GM19025 (cell line): ENCODE measurements around the gene UNC45A.
"Not testable (repeated sequence)": the region's sequence is repeated elsewhere in the genome, so short reads cannot be mapped to it uniquely, and the experiment has no call there.

ENCODE experiments used
- ATAC-seq: cut with Tn5 transposase; IDR thresholded peaks from one replicate; pipeline ENCODE4 v1.9.1; 2021; ENCODE audit warnings: mild to moderate bottlenecking, low read depth, moderate library complexity; ENCODE audit not compliant: unreplicated experiment

The UNC45A gene, protein sequence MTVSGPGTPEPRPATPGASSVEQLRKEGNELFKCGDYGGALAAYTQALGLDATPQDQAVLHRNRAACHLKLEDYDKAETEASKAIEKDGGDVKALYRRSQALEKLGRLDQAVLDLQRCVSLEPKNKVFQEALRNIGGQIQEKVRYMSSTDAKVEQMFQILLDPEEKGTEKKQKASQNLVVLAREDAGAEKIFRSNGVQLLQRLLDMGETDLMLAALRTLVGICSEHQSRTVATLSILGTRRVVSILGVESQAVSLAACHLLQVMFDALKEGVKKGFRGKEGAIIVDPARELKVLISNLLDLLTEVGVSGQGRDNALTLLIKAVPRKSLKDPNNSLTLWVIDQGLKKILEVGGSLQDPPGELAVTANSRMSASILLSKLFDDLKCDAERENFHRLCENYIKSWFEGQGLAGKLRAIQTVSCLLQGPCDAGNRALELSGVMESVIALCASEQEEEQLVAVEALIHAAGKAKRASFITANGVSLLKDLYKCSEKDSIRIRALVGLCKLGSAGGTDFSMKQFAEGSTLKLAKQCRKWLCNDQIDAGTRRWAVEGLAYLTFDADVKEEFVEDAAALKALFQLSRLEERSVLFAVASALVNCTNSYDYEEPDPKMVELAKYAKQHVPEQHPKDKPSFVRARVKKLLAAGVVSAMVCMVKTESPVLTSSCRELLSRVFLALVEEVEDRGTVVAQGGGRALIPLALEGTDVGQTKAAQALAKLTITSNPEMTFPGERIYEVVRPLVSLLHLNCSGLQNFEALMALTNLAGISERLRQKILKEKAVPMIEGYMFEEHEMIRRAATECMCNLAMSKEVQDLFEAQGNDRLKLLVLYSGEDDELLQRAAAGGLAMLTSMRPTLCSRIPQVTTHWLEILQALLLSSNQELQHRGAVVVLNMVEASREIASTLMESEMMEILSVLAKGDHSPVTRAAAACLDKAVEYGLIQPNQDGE

DNA sequence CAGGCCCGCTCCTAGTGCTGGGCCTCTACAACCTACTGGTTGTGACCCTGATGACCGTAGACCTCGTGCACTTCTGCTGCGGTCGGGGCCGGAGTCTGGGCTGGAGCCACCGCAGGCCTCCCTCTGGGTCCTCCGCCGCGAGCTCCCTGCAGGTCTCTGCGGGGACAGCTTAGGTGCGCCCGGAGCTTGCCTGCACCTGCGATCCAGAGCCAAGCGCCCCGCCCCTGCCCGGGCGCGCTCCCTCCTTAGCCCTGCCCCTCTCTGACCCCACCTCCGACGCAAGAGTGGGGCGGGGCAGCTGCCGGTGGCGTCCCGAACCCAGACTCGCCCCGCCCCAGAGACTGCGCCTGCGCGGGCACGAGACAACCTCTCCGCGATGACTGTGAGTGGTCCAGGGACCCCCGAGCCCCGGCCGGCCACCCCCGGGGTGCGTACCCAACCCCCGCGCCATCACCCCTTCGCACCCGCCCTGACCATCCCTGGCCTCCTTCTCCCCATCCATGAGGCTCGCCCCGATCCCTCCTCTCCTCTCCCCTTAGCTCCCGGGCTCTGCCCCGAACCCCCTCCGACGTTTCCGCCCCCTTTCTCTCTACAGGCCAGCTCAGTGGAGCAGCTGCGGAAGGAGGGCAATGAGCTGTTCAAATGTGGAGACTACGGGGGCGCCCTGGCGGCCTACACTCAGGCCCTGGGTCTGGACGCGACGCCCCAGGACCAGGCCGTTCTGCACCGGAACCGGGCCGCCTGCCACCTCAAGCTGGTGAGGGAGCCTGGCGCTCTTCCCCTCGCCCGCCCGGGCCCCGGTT, at the start of gene UNC45A:
UNC45A (plus strand) TSS at position 337 of the 803 bp plus-strand sequence; CDS start at position 377, 40 bp downstream.
- peak; percentile 69 for ATAC-seq

- no peak for ATAC-seq
Observed at GRCh38 chr15:90885432-90886290, 49.4 kb upstream of the UNC45A start.

DNA sequence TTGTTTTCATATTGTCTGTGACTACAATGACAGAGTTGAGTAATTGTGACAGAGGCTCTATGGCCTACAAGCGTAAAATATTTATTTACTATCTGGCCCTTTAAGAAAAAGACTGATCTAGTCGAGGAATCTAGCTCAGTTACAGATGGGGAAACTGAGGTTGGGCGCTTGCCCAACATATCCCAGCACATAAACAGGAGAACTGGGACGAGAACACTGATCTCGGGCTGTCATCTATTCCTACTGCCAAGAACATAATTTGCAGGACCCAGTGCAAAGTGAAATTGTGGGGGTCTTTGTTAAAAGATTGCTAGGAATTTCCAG, 48.8 kb upstream of the UNC45A start:
- no peak for ATAC-seq

DNA sequence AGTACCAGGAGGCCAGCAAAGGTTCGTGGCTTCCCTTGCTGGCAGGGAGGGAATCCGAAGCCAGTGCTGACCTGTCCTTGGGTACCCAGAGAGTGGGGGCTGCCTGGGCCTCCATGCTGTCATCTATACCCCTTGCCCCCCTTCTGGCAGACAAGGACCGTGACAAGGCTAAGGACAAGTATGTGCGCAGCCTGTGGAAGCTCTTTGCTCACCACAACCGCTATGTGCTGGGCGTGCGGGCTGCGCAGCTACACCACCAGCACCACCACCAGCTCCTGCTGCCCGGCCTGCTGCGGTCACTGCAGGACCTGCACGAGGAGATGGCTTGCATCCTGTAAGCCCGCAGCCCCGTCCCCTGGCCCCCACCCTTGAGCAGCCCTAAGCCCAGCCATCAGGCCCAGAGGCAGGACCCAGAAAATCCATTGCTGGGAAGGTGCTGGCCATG, 48.0 kb upstream of the UNC45A start:
- ATAC-seq = no peak

- ATAC-seq = no peak
Observed at GRCh38 chr15:90889313-90889730, 45.8 kb upstream of the UNC45A start.

DNA sequence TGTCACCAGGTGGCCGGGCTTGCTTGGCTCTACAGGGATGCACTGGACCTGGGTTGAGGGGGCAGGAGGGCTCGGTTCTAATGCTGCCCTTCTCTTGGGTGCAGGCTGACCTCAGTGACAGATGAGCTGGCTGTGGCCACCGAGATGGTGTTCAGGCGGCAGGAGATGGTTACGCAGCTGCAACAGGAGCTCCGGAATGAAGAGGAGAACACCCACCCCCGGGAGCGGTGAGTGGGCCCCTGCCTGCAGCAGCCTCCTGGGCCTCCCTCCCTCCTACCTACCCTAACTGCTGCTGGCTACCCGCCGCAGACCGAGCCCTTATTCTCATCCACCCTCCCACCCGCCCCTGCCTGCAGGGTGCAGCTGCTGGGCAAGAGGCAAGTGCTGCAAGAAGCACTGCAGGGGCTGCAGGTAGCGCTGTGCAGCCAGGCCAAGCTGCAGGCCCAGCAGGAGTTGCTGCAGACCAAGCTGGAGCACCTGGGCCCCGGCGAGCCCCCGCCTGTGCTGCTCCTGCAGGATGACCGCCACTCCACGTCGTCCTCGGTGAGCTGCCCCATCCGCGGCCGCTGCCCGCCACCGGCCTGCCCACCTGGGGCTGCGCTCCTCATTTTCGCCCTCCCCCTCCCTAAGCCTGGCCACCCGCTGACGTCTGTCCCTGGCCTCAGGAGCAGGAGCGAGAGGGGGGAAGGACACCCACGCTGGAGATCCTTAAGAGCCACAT, 45.2 kb upstream of the UNC45A start:
- ATAC-seq = no peak

GRCh38 chr15:90890839-90891238, 44.2 kb upstream of the UNC45A start:
- no peak for ATAC-seq

- ATAC-seq = no peak
Observed at GRCh38 chr15:90891346-90891949, 43.6 kb upstream of the UNC45A start.

- no peak for ATAC-seq
Observed at GRCh38 chr15:90892023-90892422, 43.1 kb upstream of the UNC45A start.

- no peak for ATAC-seq
Observed at GRCh38 chr15:90892498-90893174, 42.4 kb upstream of the UNC45A start.

DNA sequence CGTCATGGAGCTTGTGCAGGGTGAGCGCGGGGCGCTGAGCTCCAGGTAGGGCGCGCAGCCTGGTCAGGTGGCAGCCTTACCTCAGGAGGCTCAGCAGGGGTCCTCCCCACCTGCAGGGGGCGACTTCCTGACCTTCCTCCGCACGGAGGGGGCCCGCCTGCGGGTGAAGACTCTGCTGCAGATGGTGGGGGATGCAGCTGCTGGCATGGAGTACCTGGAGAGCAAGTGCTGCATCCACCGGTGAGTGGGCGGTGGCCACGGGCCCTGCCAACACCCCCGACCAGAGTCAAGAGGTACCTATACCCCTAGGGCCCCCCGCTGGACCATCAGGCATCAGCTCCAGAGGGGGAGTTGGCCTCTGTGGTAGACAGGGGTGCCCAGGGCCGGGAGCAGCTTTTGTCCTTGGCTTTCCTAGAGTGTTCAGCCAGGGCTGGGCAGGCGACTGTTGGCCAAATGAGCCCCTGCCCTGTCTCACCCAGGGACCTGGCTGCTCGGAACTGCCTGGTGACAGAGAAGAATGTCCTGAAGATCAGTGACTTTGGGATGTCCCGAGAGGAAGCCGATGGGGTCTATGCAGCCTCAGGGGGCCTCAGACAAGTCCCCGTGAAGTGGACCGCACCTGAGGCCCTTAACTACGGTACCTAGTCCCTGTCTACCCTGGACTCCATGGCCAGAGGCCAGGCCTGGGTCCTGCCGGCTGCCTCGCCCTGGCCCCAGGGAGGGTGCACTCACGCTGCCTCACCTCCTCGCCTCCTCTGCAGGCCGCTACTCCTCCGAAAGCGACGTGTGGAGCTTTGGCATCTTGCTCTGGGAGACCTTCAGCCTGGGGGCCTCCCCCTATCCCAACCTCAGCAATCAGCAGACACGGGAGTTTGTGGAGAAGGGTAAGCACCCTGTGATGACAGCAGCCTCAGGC, 41.7 kb upstream of the UNC45A start:
- ATAC-seq = no peak

- no peak for ATAC-seq
Observed at GRCh38 chr15:90895571-90896117, 39.4 kb upstream of the UNC45A start.

GRCh38 chr15:90897131-90897655, 37.9 kb upstream of the UNC45A start:
- ATAC-seq = not testable (repeated sequence)

- no peak for ATAC-seq
Observed at GRCh38 chr15:90901175-90902039, 33.7 kb upstream of the UNC45A start.

- ATAC-seq = peak; percentile 69
Observed at GRCh38 chr15:90902040-90902839, 32.8 kb upstream of the UNC45A start.
